Spinal cord (tissue), 10 donors: Measurements from ENCODE around the gene RAB31. TPM values are rescaled to one million over a fixed set of nuclear protein-coding genes. Genes with fewer than 3 reads are reported as not detected.

Experiments
- DNase-seq, 6 donors: peaks; one replicate each; pipeline versions ENCODE4 v3.0.0 to v3.0.0-alpha.2; 2013 to 2015; ENCODE audit warnings: low spot score in 6 of 6, low read depth in 4 of 6
- H3K27ac ChIP-seq: one replicate; pipeline ENCODE4 v1.5.1; 2013; ENCODE audit warnings: low read depth, low read length, control low read depth
- H3K27me3 ChIP-seq: one replicate; pipeline ENCODE4 v1.6.1; 2013; ENCODE audit warnings: low read length; ENCODE audit not compliant: control insufficient read depth, insufficient read depth
- H3K36me3 ChIP-seq: one replicate; pipeline ENCODE4 v1.6.1; 2013; ENCODE audit warnings: low read length; ENCODE audit not compliant: control insufficient read depth, insufficient read depth
- H3K4me1 ChIP-seq: one replicate; pipeline ENCODE4 v1.6.1; 2013; ENCODE audit warnings: low read length; ENCODE audit not compliant: control insufficient read depth, insufficient read depth
- H3K4me3 ChIP-seq: one replicate; pipeline ENCODE4 v1.5.1; 2013; ENCODE audit warnings: low read depth, low read length, control low read depth
- H3K9me3 ChIP-seq: one replicate; pipeline ENCODE4 v1.6.1; 2013; ENCODE audit warnings: low read length; ENCODE audit not compliant: control insufficient read depth, insufficient read depth
- WGBS: methylation state at CpG from one replicate; pipeline ENCODE4 v1.1.5; 2013; ENCODE audit warnings: missing lambda C conversion rate; ENCODE audit not compliant: insufficient coverage; 5-methylcytosine and 5-hydroxymethylcytosine counted together
- polyA plus RNA-seq, 2 donors: library from polyadenylated mRNA; unstranded; fragments of 120-200 nt; gene quantifications; one replicate each; pipeline ENCODE4 v1.2.1, GENCODE V29; 2013; ENCODE audit not compliant: insufficient read length in 2 of 2
- total RNA-seq, 2 donors: library from RNA; depleted of rRNA in 1 of 2; stranded (reverse); fragments of 120-200 nt in 1 of 2; fragments of >200 nt in 1 of 2; gene quantifications; one replicate each; pipeline versions ENCODE4 v1.2.3 to v1.2.4, GENCODE V29; 2013 to 2014
- donor health status: healthy.

The RAB31 gene
- total and polyA plus RNA-seq, 4 donors = 59.0 to 172 (median 95.9) TPM

DNA sequence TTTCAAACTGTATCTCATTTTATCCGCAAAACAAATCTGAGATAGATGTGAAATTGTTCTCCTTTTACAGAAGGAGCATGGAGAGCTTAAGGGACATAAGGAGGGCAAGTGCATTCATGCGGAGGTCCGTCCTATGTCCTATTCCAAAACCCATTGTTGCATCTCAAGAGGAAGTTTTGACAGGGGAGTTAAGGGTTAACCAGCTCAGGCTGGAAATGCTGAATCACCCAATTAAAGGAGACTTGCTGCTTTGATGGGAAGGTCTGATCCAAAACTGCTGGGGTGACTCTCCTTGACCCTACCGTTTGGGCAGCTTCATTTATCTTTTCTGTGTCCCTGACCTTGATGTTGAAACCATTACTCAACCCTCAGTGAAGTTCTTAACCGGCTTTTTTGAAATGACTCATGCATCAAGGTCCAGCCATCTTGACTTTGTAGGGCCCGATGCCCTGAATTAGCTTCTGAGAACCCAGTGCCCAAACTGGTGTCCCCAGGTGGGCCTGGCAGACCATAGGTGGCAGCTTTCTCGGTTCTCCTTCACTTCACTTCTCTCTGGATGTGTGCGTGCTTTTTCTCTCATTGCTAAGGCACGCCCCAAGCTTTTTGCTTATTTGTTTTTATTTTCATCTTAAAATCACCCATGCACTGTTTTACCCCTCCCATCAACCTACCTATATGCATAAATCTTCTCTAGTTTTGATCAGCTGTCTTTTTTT is 161.8 kb downstream of the RAB31 start:
- no peaks in the 10 kb centered on the region for H3K27me3 ChIP-seq
- no peak overlapping the region for H3K4me3 ChIP-seq
- WGBS = 53% methylated on average over 6 of the region's 9 CpGs
- H3K4me1 ChIP-seq = peaks cover 3% of the 10 kb centered on the region
- peaks cover 4% of the 10 kb centered on the region for H3K9me3 ChIP-seq
- no peak for DNase-seq
- H3K27ac ChIP-seq = no peak overlapping the region
- no peaks in the 10 kb centered on the region for H3K36me3 ChIP-seq

DNA sequence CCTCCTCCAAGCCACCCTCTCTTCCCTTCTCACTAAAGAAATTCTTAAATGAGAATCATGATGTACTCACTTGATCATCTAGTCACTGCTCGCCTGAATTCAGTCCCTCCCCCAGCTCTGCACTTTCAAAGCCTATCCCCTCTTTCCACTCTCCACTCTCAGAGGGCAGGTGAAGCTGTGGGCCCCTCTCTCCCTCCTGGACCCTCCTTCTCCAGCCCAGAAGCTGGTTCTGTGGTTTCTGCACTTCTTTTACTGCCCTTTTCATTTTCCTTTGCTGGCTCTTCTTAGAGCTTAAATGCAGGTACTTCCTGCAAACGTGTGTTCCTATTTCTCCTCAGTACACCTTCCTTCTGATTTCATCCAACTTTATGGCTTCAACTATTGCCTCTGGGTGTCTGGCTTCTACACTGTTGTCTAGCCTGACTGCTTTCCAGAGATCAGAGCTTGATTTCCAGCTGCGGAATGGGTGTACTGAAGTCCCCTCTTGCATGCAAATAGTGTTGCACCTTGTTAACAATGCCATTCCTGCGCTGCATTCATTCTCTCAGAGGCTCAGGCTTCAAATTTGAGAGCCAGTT is 162.4 kb downstream of the RAB31 start:
- peak in 1 of 6 donors; percentile 43 for DNase-seq
- 35% methylated on average over 4 of the region's 4 CpGs for WGBS
- no peak overlapping the region for H3K4me3 ChIP-seq
- no peaks in the 10 kb centered on the region for H3K9me3 ChIP-seq
- no peaks in the 10 kb centered on the region for H3K36me3 ChIP-seq
- no peaks in the 10 kb centered on the region for H3K27me3 ChIP-seq
- H3K4me1 ChIP-seq = peaks cover 3% of the 10 kb centered on the region
- no peak overlapping the region for H3K27ac ChIP-seq

DNA sequence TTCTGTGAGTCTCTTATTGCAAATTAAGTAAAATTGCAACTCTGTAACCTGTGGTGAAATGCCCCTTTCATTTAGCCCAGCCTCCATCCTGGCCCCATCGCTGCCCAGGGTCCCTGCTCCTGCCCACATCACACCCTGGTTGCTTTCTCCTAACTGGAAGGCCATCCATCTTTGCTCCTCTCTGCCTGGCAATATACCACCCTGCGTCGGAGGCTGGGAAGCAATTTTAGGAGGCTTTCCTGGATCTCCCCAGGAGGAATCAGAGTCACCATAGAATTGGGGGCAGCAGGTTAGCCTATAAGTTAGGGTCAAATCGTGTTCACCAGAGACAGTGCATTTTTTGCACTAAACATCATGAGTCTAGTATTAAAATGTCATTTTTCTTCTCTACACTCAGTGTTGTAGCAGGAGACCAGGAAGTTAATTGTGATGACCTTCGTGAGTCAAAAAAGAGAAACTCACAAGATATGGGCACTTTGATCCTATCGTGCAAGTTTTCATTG is 163.2 kb downstream of the RAB31 start:
- Histone ChIP-seq H3K27me3 (no peaks in the 10 kb centered on the region), H3K4me3 (no peak overlapping the region), H3K36me3 (no peaks in the 10 kb centered on the region), H3K4me1 (peaks cover 3% of the 10 kb centered on the region), H3K27ac (no peak overlapping the region), H3K9me3 (no peaks in the 10 kb centered on the region)
- 92% methylated on average over 4 of the region's 6 CpGs for WGBS
- DNase-seq = no peak

DNA sequence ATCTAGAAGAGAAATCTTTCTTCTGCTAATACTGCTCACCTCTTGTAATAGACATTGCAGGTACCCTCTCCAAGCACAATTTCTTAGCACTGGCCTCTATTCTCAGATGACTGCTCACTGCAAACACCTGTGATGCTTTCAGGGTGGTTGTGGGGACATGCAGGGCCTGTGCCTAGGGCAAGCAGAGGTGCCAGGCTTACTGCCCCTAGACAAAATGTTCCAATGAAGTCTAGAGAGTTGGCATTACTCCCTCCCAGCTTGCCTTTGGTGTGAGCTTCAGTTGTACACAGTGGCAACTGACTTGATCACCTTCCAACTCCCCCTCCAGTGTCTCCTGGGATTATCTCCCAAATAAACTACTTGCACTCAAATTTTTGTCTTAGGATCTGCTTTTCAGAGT is 164.7 kb downstream of the RAB31 start:
- peaks cover 3% of the 10 kb centered on the region for H3K4me1 ChIP-seq
- no peaks in the 10 kb centered on the region for H3K27me3 ChIP-seq
- no peak overlapping the region for H3K27ac ChIP-seq
- no peaks in the 10 kb centered on the region for H3K36me3 ChIP-seq
- no peaks in the 10 kb centered on the region for H3K9me3 ChIP-seq
- no peak for DNase-seq
- no peak overlapping the region for H3K4me3 ChIP-seq

DNA sequence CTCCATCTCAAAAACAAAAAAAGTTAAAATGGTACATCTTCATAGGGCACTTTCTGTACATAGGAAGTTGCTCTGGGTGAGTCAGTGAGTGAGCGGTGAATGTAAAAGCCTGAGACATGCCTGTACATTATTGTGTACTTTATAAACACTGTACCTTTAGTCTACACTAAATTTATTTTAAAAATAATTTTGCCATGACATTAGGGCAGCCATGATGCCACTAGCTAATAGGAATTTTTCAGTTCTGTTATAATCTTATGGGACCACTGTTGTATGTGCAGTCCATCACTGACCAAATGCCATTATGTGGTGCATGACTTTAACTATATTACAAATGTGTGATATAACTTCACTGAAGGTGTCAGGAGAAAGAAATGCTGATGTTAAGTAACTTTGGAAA is 166.6 kb downstream of the RAB31 start:
- H3K4me3 ChIP-seq = no peak overlapping the region
- H3K4me1 ChIP-seq = peaks cover 3% of the 10 kb centered on the region
- H3K27me3 ChIP-seq = no peaks in the 10 kb centered on the region
- no peak overlapping the region for H3K27ac ChIP-seq
- no peak for DNase-seq
- H3K36me3 ChIP-seq = no peaks in the 10 kb centered on the region
- WGBS = no CpG with 5 or more reads among the region's 1 CpG
- H3K9me3 ChIP-seq = no peaks in the 10 kb centered on the region

DNA sequence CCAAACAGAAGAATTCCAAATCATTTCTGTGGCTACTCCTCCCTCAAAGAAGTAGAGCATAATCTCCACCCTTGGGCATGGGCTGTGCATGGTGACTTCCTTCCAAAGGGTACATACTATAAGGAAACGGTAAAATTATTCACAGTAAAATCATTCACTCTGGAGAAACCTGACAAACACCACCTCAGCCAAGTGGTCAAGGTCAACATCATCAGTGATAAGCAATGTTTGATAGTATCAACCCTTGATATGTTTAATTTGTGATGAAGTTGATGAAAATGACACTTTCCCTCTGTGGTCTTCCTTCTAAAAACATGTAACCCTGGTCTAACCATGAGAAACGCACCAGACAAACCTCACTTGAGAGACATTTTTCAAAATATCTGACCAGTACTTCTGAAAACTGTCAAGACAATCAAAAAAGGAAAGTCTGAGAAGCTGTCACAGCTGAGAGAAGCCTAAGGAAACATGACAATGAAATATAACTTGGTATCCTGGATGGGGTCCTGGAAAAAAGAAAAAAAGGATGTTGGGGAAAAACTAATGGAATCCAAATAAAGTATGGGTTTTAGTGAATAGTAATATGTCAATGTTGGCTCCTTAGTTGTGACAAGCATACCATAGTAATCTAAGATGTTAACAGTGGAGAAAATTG is 168.2 kb downstream of the RAB31 start:
- no peaks in the 10 kb centered on the region for H3K27me3 ChIP-seq
- H3K27ac ChIP-seq = no peak overlapping the region
- no CpG with 5 or more reads among the region's 2 CpGs for WGBS
- H3K4me1 ChIP-seq = no peaks in the 10 kb centered on the region
- no peaks in the 10 kb centered on the region for H3K9me3 ChIP-seq
- no peak overlapping the region for H3K4me3 ChIP-seq
- H3K36me3 ChIP-seq = no peaks in the 10 kb centered on the region
- DNase-seq = no peak

DNA sequence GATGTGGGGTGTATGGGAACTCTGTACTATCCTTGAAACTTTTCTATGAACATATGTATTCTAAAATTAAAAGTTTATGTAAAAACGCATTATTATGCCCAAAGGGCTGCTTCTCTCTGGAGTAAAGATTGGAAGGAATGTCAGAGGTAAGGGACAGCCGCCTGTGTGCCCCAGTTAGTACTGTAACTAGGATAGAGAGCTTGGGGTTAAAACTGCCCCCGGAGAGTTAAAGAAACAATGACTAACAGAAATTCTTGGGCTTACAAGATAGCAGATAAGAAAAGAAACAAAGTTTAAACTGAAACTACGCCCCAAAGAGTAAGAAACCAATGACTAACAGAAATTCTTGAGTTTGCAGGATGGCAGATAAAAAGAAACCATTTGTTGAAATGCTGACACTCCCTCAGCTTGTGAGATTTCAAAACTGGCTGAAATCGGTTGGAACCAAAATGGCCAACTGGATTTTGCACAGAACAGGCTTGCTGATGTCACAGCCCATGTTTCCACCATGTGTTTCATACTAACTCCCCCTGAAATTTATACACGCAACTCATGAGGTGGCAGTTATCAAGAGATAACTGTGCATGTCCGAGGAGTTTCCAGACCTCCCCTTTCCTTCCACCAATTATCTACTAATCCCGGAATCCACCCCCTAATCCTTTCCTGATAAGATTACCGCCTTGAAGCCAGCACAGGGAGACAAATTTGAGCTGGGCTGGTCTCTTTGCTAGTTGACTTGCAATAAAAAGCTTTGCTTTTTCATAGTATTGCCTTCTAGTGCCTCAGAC is 169.0 kb downstream of the RAB31 start:
- 98% methylated on average over 4 of the region's 9 CpGs for WGBS
- Histone ChIP-seq H3K27me3 (no peaks in the 10 kb centered on the region), H3K36me3 (no peaks in the 10 kb centered on the region), H3K4me3 (no peak overlapping the region), H3K27ac (no peak overlapping the region), H3K4me1 (no peaks in the 10 kb centered on the region), H3K9me3 (no peaks in the 10 kb centered on the region)
- no peak for DNase-seq

DNA sequence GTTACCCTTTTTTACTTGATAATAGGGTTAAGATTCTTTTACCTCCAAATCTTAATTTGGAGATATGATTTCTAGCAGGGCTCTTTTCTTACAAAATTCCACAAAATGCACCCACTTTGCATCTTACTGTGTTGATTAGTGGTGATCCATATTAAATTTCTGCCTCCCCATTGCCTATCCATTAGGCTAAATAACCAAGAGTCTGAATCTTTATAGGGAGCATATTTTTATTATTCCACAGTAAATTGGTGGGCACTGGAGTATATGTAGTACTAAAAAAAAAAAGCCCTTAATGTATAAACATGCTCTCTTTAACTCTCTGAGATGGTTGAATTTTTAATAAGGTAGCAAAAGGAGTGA is 169.5 kb downstream of the RAB31 start:
- H3K36me3 ChIP-seq = no peaks in the 10 kb centered on the region

DNA sequence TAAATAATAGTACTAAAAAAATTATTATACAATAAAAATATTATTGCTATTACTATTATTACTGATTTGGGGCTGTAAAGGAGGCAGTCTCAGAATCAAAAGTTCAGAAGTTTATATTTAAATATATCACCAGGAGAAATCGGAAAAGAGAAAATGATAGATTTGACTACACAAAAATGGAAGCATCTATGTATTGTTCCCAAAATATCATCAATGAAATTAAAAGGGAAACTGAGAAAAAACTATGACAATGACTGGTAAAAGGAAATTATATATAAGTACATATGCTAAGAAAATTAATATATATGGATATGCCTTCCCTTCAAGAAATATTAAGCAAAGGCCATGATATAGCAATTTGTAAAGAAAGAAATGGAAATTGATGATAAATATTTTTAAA is 170.0 kb downstream of the RAB31 start:
- Histone ChIP-seq H3K27me3 (no peaks in the 10 kb centered on the region), H3K4me1 (no peaks in the 10 kb centered on the region), H3K36me3 (no peaks in the 10 kb centered on the region), H3K4me3 (no peak overlapping the region), H3K9me3 (no peaks in the 10 kb centered on the region), H3K27ac (no peak overlapping the region)
- WGBS = no CpG with 5 or more reads among the region's 1 CpG
- no peak for DNase-seq

More for the DNA sequence above, 169.5 kb downstream of the RAB31 start:
- Histone ChIP-seq H3K9me3 (no peaks in the 10 kb centered on the region), H3K27me3 (no peaks in the 10 kb centered on the region), H3K4me3 (no peak overlapping the region), H3K27ac (no peak overlapping the region), H3K4me1 (no peaks in the 10 kb centered on the region)
- DNase-seq = no peak
